Psoas muscle (tissue), 8 donors: ENCODE data around the gene DOCK6. TPM values are rescaled to one million over a fixed set of nuclear protein-coding genes. Genes with fewer than 3 reads are reported as not detected.

Experiments
- ATAC-seq, 4 donors: fragments of 200-7000 bp; cut with Tn5 transposase; one replicate each; pipeline ENCODE4 v1.9.1; 2020; ENCODE audit warnings: moderate library complexity in 3 of 4, mild to moderate bottlenecking in 2 of 4
- DNase-seq, 2 donors: peaks; one replicate each; pipeline ENCODE4 v3.0.0-alpha.2; 2020
- H3K27ac ChIP-seq: fragments of 200-600 bp; one replicate; pipeline ENCODE4 v1.8.0; 2022
- H3K27me3 ChIP-seq, 3 donors: fragments of 200-600 bp in 1 of 3; one replicate each; pipeline versions ENCODE4 v1.6.1 to v1.8.0; 2013 to 2022; ENCODE audit warnings: low read length in 2 of 3, mild to moderate bottlenecking in 2 of 3, moderate library complexity in 1 of 3; ENCODE audit not compliant: insufficient read depth in 3 of 3
- H3K36me3 ChIP-seq, 2 donors: fragments of 200-600 bp in 1 of 2; one replicate each; pipeline versions ENCODE4 v1.6.1 to v1.8.0; 2013 to 2022; ENCODE audit warnings: low read depth in 1 of 2, mild to moderate bottlenecking in 1 of 2, moderate library complexity in 1 of 2; ENCODE audit not compliant: insufficient read depth in 1 of 2
- H3K4me1 ChIP-seq: fragments of 200-600 bp; one replicate; pipeline ENCODE4 v1.8.0; 2022
- H3K4me3 ChIP-seq: fragments of 200-600 bp; one replicate; pipeline ENCODE4 v1.8.0; 2022; ENCODE audit warnings: mild to moderate bottlenecking
- H3K9me3 ChIP-seq: fragments of 200-600 bp; one replicate; pipeline ENCODE4 v1.8.0; 2022
- CTCF ChIP-seq: fragments of 200-600 bp; IDR thresholded peaks from one replicate; pipeline ENCODE4 v1.8.0; 2022; ENCODE audit warnings: antibody characterized with exemption
- WGBS, 3 donors: extraction: QIAGEN DNeasy Blood & Tissue Kit; methylation state at CpG; one replicate each; pipeline versions ENCODE4 v1.1.6 to v1.1.7; 2013; 5-methylcytosine and 5-hydroxymethylcytosine counted together
- intact Hi-C, 2 donors: fragments of 100-400 bp; cut with DNase I; formaldehyde crosslinking; loops; one replicate each; pipeline versions ENCODE4 v1.11.0 to v1.14.2; 2022
- polyA plus RNA-seq, 3 donors: library from polyadenylated mRNA; stranded (reverse); fragments of 200-250 nt; gene quantifications; one replicate each; pipeline ENCODE4 v1.2.3, GENCODE V29; 2013
- total RNA-seq, 4 donors: library from RNA; stranded (reverse); fragmentation: NEBNext Ultra II Directional in 2 of 4; extraction: Animal tissue kit (Norgen Biotek cat#: 25700) in 2 of 4; gene quantifications; one replicate each; pipeline versions ENCODE4 v1.2.1 to v1.2.4, GENCODE V29; 2021 to 2023
- donor health status: healthy with polysubstance abuse.
- donor health status: DM: no; HTN: no; CAD: no; lungs with moderate emphysema.
- donor health status: Bipolar disorder and iron deficiency.
- donor health status: healthy.
- donor health status: DM: yes; HTN: yes; CAD: no.
- donor health status: DM: no; HTN: no; CAD: no.
- donor health status: DM: no; HTN: no; CAD: no.
- donor health status: DM: yes; HTN: yes; CAD: no.

DOCK6 gene
- total and polyA plus RNA-seq, 7 donors: 8.7 to 27.1 (median 15.3) TPM

GRCh38 chr19:11254666-11255065 is 7.7 kb downstream of the DOCK6 start:
- H3K4me1 ChIP-seq: no peaks in the 10 kb centered on the region
- ATAC-seq (no peak), DNase-seq (no peak)
- peaks cover 2 to 22% of the 10 kb centered on the region in 2 donors for H3K36me3 ChIP-seq
- WGBS, 3 donors: 86 to 87% (median 87%) methylated on average over 5 of the region's 5 CpGs
- H3K9me3 ChIP-seq: no peaks in the 10 kb centered on the region
- intact Hi-C loops: no loop called here
- no peak for TF ChIP-seq CTCF
- H3K27me3 ChIP-seq: peaks cover 0 to 2% (median 0%) of the 10 kb centered on the region in 3 donors
- peak overlapping the region; percentile 49 for H3K27ac ChIP-seq
- no peak overlapping the region for H3K4me3 ChIP-seq

GRCh38 chr19:11252665-11253355 is 9.5 kb downstream of the DOCK6 start:
- no peak for TF ChIP-seq CTCF
- DNase-seq (no peak), ATAC-seq (no peak)
- H3K27ac ChIP-seq: peak overlapping the region; percentile 49
- peaks cover 2 to 31% of the 10 kb centered on the region in 2 donors for H3K36me3 ChIP-seq
- H3K9me3 ChIP-seq: no peaks in the 10 kb centered on the region
- no peak overlapping the region for H3K4me3 ChIP-seq
- no peaks in the 10 kb centered on the region for H3K4me1 ChIP-seq
- H3K27me3 ChIP-seq: peaks cover 0 to 2% (median 0%) of the 10 kb centered on the region in 3 donors
- intact Hi-C loops: no loop called here
- WGBS, 3 donors: 70 to 74% (median 71%) methylated on average over 19 of the region's 19 CpGs

GRCh38 chr19:11251650-11252314 is 10.5 kb downstream of the DOCK6 start:
- peaks cover 6% of the 10 kb centered on the region for H3K4me1 ChIP-seq
- H3K27ac ChIP-seq: no peak overlapping the region
- H3K27me3 ChIP-seq: peaks cover 0 to 2% (median 1%) of the 10 kb centered on the region in 3 donors
- WGBS, 3 donors: 81 to 83% (median 82%) methylated on average over 11 of the region's 11 CpGs
- H3K4me3 ChIP-seq: no peak overlapping the region
- no peaks in the 10 kb centered on the region for H3K9me3 ChIP-seq
- no peak for ATAC-seq
- intact Hi-C loops: no loop called here
- TF ChIP-seq CTCF: no peak
- no peak for DNase-seq
- H3K36me3 ChIP-seq: peaks cover 2 to 31% of the 10 kb centered on the region in 2 donors

- intact Hi-C loops: no loop called here
- H3K9me3 ChIP-seq: no peaks in the 10 kb centered on the region
- 89 to 95% (median 92%) methylated on average over 4 of the region's 4 CpGs for WGBS, 3 donors
- ATAC-seq (no peak), DNase-seq (no peak)
- no peak overlapping the region for H3K27ac ChIP-seq
- H3K36me3 ChIP-seq: peaks cover 2 to 33% of the 10 kb centered on the region in 2 donors
- no peak overlapping the region for H3K4me3 ChIP-seq
- H3K4me1 ChIP-seq: peaks cover 6% of the 10 kb centered on the region
- H3K27me3 ChIP-seq: peaks cover 0 to 5% (median 2%) of the 10 kb centered on the region in 3 donors
- TF ChIP-seq CTCF: no peak
Observed at GRCh38 chr19:11251217-11251616, 11.1 kb downstream of the DOCK6 start.
